NCI-H69 (cell line): Measurements from ENCODE around the gene RADIL.
A peak's percentile ranks its signal among the peaks of the same experiment; 100 is the strongest.

Experiments used
- DNase-seq: peaks from one replicate; lab custom pipeline; 2025; lab: John Stamatoyannopoulos, UW

RADIL gene

GRCh38 chr7:4831723-4832495 is 51.6 kb downstream of the RADIL start:
- no peak for DNase-seq

GRCh38 chr7:4830176-4830575 is 53.3 kb downstream of the RADIL start:
- DNase-seq, result peak; percentile 70

- no peak for DNase-seq
These were observed 54.7 kb downstream of the RADIL start for GRCh38 chr7:4828720-4829383.

- no peak for DNase-seq
These were observed 58.4 kb downstream of the RADIL start for GRCh38 chr7:4825081-4825480.

GRCh38 chr7:4824120-4824775 is 59.3 kb downstream of the RADIL start:
- DNase-seq, result no peak

GRCh38 chr7:4823441-4824119 is 59.9 kb downstream of the RADIL start:
- DNase-seq, result no peak

- DNase-seq, result no peak
These were observed 60.8 kb downstream of the RADIL start for GRCh38 chr7:4822677-4823076.

- peak; percentile 23 for DNase-seq
These were observed 62.5 kb downstream of the RADIL start for GRCh38 chr7:4820967-4821471.

- no peak for DNase-seq
These were observed 63.0 kb downstream of the RADIL start for GRCh38 chr7:4820405-4820966.

- no peak for DNase-seq
These were observed 63.7 kb downstream of the RADIL start for GRCh38 chr7:4819560-4820404.

- DNase-seq, result no peak
These were observed 65.3 kb downstream of the RADIL start for GRCh38 chr7:4818000-4818794.

- no peak for DNase-seq
These were observed 66.2 kb downstream of the RADIL start for GRCh38 chr7:4817178-4817901.

GRCh38 chr7:4816419-4817080 is 67.0 kb downstream of the RADIL start:
- DNase-seq, result no peak

GRCh38 chr7:4815609-4816418 is 67.7 kb downstream of the RADIL start:
- DNase-seq, result no peak

GRCh38 chr7:4815121-4815520 is 68.4 kb downstream of the RADIL start:
- no peak for DNase-seq

GRCh38 chr7:4814433-4814832 is 69.1 kb downstream of the RADIL start:
- no peak for DNase-seq

GRCh38 chr7:4809666-4810065 is 73.8 kb downstream of the RADIL start:
- DNase-seq, result no peak

GRCh38 chr7:4809091-4809591 is 74.4 kb downstream of the RADIL start:
- DNase-seq, result no peak
